GM21390 (cell line): ENCODE data around the gene GUSB.

Source experiments
- ATAC-seq: cut with Tn5 transposase; IDR thresholded peaks from one replicate; pipeline ENCODE4 v1.9.1; 2021; ENCODE audit not compliant: unreplicated experiment

GUSB gene

DNA sequence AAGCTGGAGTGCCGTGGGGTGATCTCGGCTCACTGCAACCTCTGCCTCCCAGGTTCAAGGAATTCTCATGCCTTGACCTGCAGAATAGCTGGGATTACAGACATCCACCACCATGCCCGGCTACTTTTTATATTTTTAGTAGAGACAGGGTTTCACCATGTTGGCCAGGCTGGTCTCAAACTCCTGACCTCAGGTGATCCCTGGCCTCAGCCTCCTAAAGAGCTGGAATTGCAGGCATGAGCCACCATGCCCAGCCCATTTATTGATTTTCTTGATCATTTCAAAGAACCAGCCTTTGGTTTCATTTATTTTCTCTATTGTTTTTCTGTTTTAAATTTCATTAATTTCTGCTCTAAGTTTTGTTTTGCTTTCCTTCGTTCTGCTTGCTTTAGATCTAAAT is 50.3 kb downstream of the GUSB start:
- ATAC-seq, result no peak

DNA sequence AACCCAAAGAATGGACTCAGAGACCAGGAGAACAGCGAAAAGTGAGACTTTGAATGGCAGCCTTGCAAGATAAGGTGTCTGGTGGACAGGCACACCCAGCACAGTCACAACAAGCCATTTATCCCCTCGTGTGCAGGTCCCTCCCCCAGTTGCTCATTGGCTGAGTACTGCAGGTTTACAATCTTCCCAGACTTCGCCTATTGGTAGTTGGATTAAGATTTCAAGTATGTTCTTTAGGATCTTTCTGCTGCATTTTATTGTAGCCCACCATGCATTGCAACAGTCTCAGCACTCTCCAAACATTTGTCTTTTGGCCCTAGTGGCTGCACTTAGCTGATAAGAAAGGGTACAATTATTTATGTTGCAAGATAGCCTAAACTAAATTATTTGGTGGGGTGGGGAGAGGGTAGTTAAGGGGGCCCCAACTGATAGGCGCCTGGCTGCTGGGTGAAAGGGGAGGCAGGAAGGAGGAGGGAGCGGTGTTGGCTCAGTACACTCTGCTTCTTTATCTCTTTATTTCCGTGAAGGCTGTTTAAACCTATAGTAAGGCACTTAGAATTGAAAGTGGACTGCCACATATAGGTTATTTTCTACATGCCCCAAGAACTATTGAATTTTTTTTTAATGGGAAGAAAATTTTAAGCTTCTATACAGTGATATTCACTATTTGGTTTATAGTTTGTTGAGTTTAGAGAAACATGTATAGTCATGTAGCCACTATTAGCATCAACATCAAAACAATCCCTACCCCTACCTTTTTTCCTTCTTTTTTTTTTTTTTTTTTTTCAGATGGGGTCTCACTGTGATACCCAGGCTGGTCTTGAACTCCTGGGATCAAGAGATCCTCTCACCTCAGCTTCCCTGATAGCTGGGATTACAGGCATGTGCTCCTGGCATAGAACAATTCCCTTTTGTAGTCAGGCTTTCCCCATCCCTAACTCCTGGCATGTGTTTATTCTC is 54.2 kb downstream of the GUSB start:
- ATAC-seq, result no peak

DNA sequence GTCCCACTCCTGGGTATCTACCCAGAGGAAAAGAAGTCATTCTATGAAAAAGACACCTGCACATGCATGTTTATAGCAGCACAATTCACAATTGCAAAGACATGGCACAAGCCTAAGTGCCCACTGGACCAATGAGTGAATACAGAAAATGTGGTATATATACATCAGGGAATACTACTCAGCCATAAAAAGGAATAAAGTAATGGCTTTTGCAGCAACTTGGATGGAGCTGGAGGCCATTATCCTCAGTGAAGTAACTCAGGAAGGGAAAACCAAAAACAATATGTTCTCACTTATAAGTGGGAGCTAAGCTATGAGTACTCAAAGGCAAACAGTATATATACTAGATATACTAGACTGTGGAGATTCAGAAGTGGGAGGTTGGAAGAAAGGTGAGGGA is 55.4 kb downstream of the GUSB start:
- no peak for ATAC-seq

DNA sequence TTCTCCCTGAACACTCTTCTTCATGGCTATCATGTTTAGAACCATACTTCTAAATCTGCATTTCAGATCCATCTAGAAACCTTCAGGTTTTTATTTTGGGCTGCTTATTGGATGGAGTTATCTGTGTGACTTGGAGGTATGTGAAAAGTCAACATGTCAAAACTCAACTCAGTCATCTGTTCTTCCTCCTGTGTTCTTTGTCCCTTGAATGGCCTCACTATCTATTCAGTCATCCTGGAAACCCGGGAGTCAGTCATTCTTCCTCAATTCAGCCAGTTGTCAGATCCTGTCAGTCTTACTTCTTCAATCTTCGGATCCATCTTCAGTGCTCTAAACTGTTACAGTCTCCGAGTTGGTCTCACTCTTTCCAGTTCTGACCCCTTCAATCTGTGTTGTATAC is 57.0 kb downstream of the GUSB start:
- ATAC-seq, result no peak

DNA sequence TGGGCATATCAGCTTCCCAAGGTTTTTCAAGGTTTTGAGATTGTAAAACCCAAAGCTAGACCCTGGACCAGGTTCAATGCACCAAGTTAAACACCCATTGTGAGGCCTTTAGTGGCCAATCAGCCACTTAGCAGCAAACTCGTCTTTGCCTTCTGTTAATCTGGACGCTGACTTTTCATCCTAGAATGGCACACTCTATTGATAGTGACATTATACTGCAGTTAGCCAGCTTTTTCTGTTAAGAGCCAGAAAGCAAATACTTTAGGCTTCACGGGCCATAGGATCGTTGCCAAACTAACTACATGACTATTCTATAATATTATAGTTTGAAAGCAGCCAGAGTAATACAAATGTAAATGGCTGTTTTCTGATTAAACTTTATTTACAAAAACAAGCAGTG is 57.8 kb downstream of the GUSB start:
- ATAC-seq, result no peak

DNA sequence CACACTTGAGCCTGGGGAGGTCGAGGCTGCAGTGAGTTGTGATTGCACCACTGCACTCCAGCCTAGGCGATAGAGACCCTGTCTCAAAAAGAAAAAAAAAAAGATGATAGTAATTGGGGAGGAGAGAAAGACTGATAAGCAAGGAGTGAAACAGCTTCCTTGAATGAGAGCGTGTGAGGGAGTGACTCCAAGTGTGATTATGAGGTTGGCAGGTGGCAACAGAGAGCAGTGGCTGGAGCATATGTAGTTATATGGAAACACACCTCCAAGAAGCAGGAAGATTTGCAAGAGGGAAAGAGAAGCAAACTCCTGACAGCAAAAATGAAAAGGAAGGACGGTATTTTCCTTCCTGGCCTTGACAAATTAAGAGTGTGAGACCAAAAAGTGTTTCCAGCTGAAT is 58.7 kb downstream of the GUSB start:
- ATAC-seq, result no peak

DNA sequence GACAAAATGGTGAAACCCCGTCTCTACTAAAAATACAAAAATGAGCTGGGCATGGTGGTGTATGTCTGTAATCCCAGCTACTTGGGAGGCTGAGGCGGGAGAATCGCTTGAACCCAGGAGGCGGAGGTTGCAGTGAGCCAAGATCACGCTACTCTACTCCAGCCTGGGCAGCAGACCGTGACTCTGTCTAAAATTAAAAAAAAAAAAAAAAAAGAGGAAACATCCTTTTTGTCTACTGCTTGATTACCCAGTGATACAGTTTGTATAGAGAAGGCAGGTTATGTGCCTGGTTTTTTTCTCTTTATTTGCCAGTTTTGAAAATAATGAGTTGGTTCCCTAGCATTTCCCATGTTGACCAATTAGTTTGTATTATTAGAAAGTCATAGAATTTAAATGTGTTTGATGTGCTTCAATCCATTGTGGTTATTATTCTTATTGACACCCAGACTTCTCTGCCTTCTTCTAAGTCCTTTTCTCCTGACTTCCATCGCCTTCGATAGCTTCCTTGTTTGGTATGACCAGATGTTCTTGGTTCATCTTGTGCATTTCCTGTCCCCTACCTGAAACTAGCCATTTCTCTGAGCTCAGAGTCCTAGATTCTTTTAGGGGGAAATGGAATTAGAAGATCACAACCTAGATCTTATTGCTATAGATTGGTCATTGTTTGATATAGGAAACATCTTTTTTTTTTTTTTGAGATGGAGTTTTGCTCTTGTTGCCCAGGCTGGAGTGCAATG is 65.9 kb downstream of the GUSB start:
- no peak for ATAC-seq

DNA sequence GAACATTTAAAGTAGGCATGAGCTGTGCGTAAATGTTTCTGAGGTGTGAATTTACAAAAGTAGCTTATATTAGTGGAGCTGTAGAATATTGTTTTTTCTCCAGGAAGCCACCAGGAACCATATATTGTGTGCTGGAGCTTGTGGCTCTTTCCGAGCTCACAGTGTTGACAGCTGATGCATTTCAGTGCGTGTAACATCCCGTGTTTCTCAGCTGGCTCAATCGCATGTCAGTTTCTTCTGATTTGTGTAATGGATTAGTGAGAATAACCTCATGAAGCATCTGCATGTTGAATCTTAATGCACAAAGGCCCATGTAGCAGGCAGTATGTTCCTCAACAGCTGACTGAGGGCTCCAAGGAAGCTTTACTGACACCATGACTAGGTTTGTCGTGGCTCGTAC is 69.8 kb downstream of the GUSB start:
- ATAC-seq, result no peak
